ENCODE measurements around the gene TMA7B. TPM values are rescaled to one million over a fixed set of nuclear protein-coding genes. Genes with fewer than 3 reads are reported as not detected.

The TMA7B gene
- total RNA-seq, 1 donor = not detected

DNA sequence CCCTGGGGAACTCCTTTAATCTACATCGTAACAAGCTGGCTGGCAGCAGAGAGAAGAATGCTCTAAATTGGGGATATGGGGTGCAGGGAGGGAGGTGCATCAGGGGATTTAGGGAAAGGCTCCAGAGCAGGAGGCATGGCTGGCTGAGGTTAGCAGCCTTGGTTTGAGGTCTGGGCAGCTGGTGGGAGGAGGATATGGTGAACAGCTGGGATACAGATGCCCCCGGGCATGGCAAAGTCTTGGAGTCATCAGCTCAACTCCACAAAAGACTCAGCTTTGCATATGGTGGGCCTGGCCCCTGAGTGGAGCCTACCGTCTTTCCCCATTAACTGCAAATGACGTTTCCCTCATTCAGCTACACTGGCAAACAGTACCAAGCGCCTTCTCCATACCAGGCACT lies 40.0 kb downstream of the TMA7B start:
- Histone ChIP-seq H3K27me3 (ENCODE audit: insufficient read depth, low read length) (peaks cover 26% of the 10 kb centered on the region), H3K9me3 (ENCODE audit: low read depth, low read length) (no peaks in the 10 kb centered on the region), H2AFZ (ENCODE audit: low read length) (no peak overlapping the region), H3K79me2 (ENCODE audit: insufficient read depth, low read length) (no peaks in the 10 kb centered on the region), H3K4me1 (ENCODE audit: insufficient read depth, low read length) (no peaks in the 10 kb centered on the region), H3K4me2 (ENCODE audit: insufficient read depth, low read length) (no peak overlapping the region), H3K27ac (ENCODE audit: low read depth, low read length) (no peak overlapping the region), H4K20me1 (ENCODE audit: insufficient read depth, low read length) (no peaks in the 10 kb centered on the region), H3K36me3 (ENCODE audit: insufficient read depth, low read length) (no peaks in the 10 kb centered on the region), H3K4me3 (ENCODE audit: insufficient read depth, low read length) (no peak overlapping the region)
- TF ChIP-seq, protein P1, sequence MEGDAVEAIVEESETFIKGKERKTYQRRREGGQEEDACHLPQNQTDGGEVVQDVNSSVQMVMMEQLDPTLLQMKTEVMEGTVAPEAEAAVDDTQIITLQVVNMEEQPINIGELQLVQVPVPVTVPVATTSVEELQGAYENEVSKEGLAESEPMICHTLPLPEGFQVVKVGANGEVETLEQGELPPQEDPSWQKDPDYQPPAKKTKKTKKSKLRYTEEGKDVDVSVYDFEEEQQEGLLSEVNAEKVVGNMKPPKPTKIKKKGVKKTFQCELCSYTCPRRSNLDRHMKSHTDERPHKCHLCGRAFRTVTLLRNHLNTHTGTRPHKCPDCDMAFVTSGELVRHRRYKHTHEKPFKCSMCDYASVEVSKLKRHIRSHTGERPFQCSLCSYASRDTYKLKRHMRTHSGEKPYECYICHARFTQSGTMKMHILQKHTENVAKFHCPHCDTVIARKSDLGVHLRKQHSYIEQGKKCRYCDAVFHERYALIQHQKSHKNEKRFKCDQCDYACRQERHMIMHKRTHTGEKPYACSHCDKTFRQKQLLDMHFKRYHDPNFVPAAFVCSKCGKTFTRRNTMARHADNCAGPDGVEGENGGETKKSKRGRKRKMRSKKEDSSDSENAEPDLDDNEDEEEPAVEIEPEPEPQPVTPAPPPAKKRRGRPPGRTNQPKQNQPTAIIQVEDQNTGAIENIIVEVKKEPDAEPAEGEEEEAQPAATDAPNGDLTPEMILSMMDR (IDR thresholded peaks at IDR 0.05; ENCODE audit: extremely low read depth, low read depth, low read length) = no peak
- DNase-seq (ENCODE audit: insufficient read length, low spot score, missing footprints) = no peak

DNA sequence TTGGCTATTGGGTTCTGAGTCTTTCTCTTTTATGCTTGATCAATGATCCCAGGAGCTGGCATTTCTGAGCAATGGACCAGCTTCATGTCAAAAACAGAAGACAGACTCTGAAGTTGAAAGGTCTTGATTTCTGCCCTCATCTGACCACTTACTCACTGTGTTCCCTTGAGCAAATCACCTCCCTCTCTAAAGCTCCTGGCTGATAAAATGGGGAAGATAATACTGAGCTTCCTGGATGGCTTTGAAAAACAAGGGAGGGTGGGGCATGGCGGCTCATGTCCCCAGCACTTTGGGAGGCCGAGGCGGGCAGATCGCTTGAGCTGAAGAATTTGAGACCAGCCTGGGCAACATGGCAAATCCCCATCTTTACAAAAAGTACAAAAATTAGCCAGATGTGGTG lies 40.9 kb downstream of the TMA7B start:
- Histone ChIP-seq H3K79me2 (ENCODE audit: insufficient read depth, low read length) (no peaks in the 10 kb centered on the region), H3K27ac (ENCODE audit: low read depth, low read length) (no peak overlapping the region), H3K4me3 (ENCODE audit: insufficient read depth, low read length) (no peak overlapping the region), H2AFZ (ENCODE audit: low read length) (no peak overlapping the region), H3K4me1 (ENCODE audit: insufficient read depth, low read length) (no peaks in the 10 kb centered on the region), H3K4me2 (ENCODE audit: insufficient read depth, low read length) (no peak overlapping the region), H3K36me3 (ENCODE audit: insufficient read depth, low read length) (no peaks in the 10 kb centered on the region), H3K9me3 (ENCODE audit: low read depth, low read length) (no peaks in the 10 kb centered on the region), H3K27me3 (ENCODE audit: insufficient read depth, low read length) (peaks cover 22% of the 10 kb centered on the region), H4K20me1 (ENCODE audit: insufficient read depth, low read length) (no peaks in the 10 kb centered on the region)
- TF ChIP-seq, protein P1 (IDR thresholded peaks at IDR 0.05; ENCODE audit: extremely low read depth, low read depth, low read length) = no peak
- no peak for DNase-seq (ENCODE audit: insufficient read length, low spot score, missing footprints)

- no peaks in the 10 kb centered on the region for H3K4me1 ChIP-seq (ENCODE audit: insufficient read depth, low read length)
- H3K4me2 ChIP-seq (ENCODE audit: insufficient read depth, low read length) = no peak overlapping the region
- no peaks in the 10 kb centered on the region for H3K9me3 ChIP-seq (ENCODE audit: low read depth, low read length)
- peak; percentile 22 for DNase-seq (ENCODE audit: insufficient read length, low spot score, missing footprints)
- no peaks in the 10 kb centered on the region for H3K79me2 ChIP-seq (ENCODE audit: insufficient read depth, low read length)
- no peak overlapping the region for H3K4me3 ChIP-seq (ENCODE audit: insufficient read depth, low read length)
- H2AFZ ChIP-seq (ENCODE audit: low read length) = no peak overlapping the region
- H3K36me3 ChIP-seq (ENCODE audit: insufficient read depth, low read length) = no peaks in the 10 kb centered on the region
- no peak overlapping the region for H3K27ac ChIP-seq (ENCODE audit: low read depth, low read length)
- no peaks in the 10 kb centered on the region for H4K20me1 ChIP-seq (ENCODE audit: insufficient read depth, low read length)
- TF ChIP-seq, protein P1 (IDR thresholded peaks at IDR 0.05; ENCODE audit: extremely low read depth, low read depth, low read length) = no peak
- H3K27me3 ChIP-seq (ENCODE audit: insufficient read depth, low read length) = peaks cover 21% of the 10 kb centered on the region
Measured at GRCh38 chr22:40001800-40002577, 41.8 kb downstream of the TMA7B start.

DNA sequence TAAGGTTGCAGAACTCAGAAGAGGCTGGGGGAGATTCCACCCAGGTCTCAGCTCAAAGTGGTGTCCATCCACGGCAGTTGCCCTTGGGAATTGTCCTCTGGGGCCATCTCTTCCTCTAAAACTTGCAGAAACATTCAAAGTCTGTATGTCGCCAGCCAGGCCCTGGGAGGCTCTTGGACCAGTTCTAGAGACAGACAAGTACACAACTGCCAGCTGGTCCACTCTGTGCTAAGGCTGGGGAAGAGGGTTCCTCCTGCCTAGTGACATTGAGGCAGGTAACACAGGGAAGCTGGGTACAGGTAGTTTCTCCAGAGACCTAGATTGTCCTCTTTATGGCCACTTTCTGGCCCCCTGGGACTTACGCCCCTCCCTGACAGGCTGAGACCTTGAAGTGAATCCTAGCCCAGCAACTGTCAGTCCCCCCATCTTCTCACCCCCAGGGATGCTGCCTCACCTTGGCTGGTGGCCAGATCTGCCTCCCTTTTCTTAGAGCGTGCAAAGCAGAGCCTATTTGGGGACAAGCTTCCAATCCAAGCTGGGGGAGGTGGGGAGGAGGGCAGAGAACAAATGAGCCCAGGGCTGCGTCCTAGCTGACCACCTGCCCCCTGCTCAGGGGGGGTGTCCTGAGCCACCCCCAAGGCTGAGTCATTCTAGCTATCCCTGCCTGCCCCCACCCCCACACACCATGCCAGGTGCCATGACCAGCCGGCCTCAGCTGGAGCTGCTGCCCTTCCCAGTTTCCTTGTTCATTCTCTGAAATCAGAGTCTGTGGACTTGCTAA lies 42.9 kb downstream of the TMA7B start:
- Histone ChIP-seq H3K4me3 (ENCODE audit: insufficient read depth, low read length) (no peak overlapping the region), H3K27ac (ENCODE audit: low read depth, low read length) (no peak overlapping the region), H3K4me2 (ENCODE audit: insufficient read depth, low read length) (no peak overlapping the region), H3K4me1 (ENCODE audit: insufficient read depth, low read length) (no peaks in the 10 kb centered on the region), H4K20me1 (ENCODE audit: insufficient read depth, low read length) (no peaks in the 10 kb centered on the region), H3K36me3 (ENCODE audit: insufficient read depth, low read length) (no peaks in the 10 kb centered on the region), H3K79me2 (ENCODE audit: insufficient read depth, low read length) (no peaks in the 10 kb centered on the region), H3K9me3 (ENCODE audit: low read depth, low read length) (no peaks in the 10 kb centered on the region), H3K27me3 (ENCODE audit: insufficient read depth, low read length) (peaks cover 16% of the 10 kb centered on the region), H2AFZ (ENCODE audit: low read length) (no peak overlapping the region)
- TF ChIP-seq, protein P1 (IDR thresholded peaks at IDR 0.05; ENCODE audit: extremely low read depth, low read depth, low read length) = no peak
- DNase-seq (ENCODE audit: insufficient read length, low spot score, missing footprints) = no peak

All from osteoblast (primary cell).